Panc1 (cell line): Measurements from ENCODE around the gene LRRC3C. TPM values are rescaled to one million over a fixed set of nuclear protein-coding genes. Genes with fewer than 3 reads are reported as not detected.

ENCODE experiments used
- ATAC-seq: fragments of 200-7000 bp; cut with Tn5 transposase; 2 replicates; pipeline ENCODE4 v1.9.1; 2020; ENCODE audit warnings: mild to moderate bottlenecking, moderate library complexity
- BruUV-seq: library from RNA; stranded (reverse); fragments of 400-500 nt; replicated peaks from 2 replicates; lab custom pipeline; 2021; lab: Mats Ljungman, UMichigan
- CTCF ChIA-PET: fragments of 300-600 bp; sonication (Branson Sonifier 250); formaldehyde crosslinking; loops from one replicate; lab custom pipeline; 2022; ENCODE audit warnings: antibody characterized with exemption; lab: Charles Lee
- POLR2A ChIA-PET: fragments of 300-600 bp; sonication (Branson Sonifier 250); formaldehyde crosslinking; loops from one replicate; lab custom pipeline; 2022; ENCODE audit warnings: antibody characterized with exemption; lab: Charles Lee
- DNase-seq: peaks from one replicate; pipeline ENCODE4 v3.0.0-alpha.2; 2010; ENCODE audit warnings: low read depth, low spot score
- H3K27ac ChIP-seq: 2 replicates; pipeline ENCODE4 v1.5.1; 2011; ENCODE audit warnings: mild to moderate bottlenecking, low read length, inconsistent platforms
- H3K27me3 ChIP-seq: fragments of 200-500 bp; sonication (Bioruptor generic); 2 replicates; pipeline ENCODE4 v1.6.0; 2014; ENCODE audit warnings: low read length, inconsistent platforms; ENCODE audit not compliant: control insufficient read depth, insufficient read depth
- H3K36me3 ChIP-seq: fragments of 200-500 bp; sonication (Bioruptor generic); 2 replicates; pipeline ENCODE4 v1.5.1; 2014; ENCODE audit warnings: inconsistent platforms, mild to moderate bottlenecking, low read length, moderate library complexity; ENCODE audit not compliant: control insufficient read depth, insufficient read depth
- H3K4me1 ChIP-seq: 2 replicates; pipeline ENCODE4 v1.5.1; 2011; ENCODE audit warnings: inconsistent platforms, mild to moderate bottlenecking, low read length, moderate library complexity; ENCODE audit not compliant: control insufficient read depth, insufficient read depth
- H3K4me3 ChIP-seq, 2 experiments: 2 replicates each; pipeline ENCODE4 v1.5.1; 2011 to 2012; ENCODE audit warnings: low read depth in 2 of 2, low read length in 2 of 2, mild to moderate bottlenecking in 2 of 2, inconsistent platforms in 1 of 2, moderate library complexity in 1 of 2
- H3K9me3 ChIP-seq: fragments of 200-500 bp; sonication (Bioruptor generic); 2 replicates; pipeline ENCODE4 v1.5.1; 2014; ENCODE audit warnings: low read depth, mild to moderate bottlenecking, inconsistent platforms, low read length, moderate library complexity; ENCODE audit not compliant: control insufficient read depth, insufficient read depth
- CTCF ChIP-seq: fragments of 450-650 bp; IDR thresholded peaks from 2 replicates; pipeline ENCODE4 v1.5.1; 2017; ENCODE audit warnings: mild to moderate bottlenecking
- POLR2AphosphoS5 ChIP-seq: IDR thresholded peaks from 2 replicates; pipeline ENCODE4 v1.6.1; 2012; ENCODE audit warnings: mild to moderate bottlenecking, low read depth, low read length, moderate library complexity
- SIN3A ChIP-seq: IDR thresholded peaks from 2 replicates; pipeline ENCODE4 v1.6.1; 2012; ENCODE audit warnings: low read depth, mild to moderate bottlenecking, low read length, moderate library complexity, borderline replicate concordance; ENCODE audit not compliant: insufficient read depth
- TCF7L2 ChIP-seq: IDR thresholded peaks from 2 replicates; pipeline ENCODE4 v1.6.1; 2011; ENCODE audit warnings: mild to moderate bottlenecking, low read depth, low read length, inconsistent platforms
- in situ Hi-C: cut with HindIII; loops from 2 replicates; pipeline ENCODE4 v1.10.0; 2016; ENCODE audit warnings: low sequenced_read_pairs, low pct_unique_long_range_greater_than_20kb
- intact Hi-C: fragments of 100-400 bp; cut with micrococcal nuclease; formaldehyde crosslinking; loops from one replicate; pipeline ENCODE4 v1.10.0; 2022; ENCODE audit not compliant: unreplicated experiment
- total RNA-seq: library from RNA; stranded (reverse); gene quantifications from one replicate; pipeline ENCODE4 v1.2.1, GENCODE V29; 2021; ENCODE audit not compliant: unreplicated experiment
- TF ChIP-seq, protein P1 (sequence below), 2 experiments: IDR thresholded peaks; 2 replicates each; pipeline ENCODE4 v1.6.1; 2011 to 2012; ENCODE audit warnings: low read depth in 2 of 2, control low read depth in 1 of 2, low read length in 1 of 2, mild to moderate bottlenecking in 1 of 2, moderate library complexity in 1 of 2; ENCODE audit not compliant: insufficient read depth in 1 of 2

The LRRC3C gene
- total RNA-seq, 1 experiment from 2014 or later: not detected

DNA sequence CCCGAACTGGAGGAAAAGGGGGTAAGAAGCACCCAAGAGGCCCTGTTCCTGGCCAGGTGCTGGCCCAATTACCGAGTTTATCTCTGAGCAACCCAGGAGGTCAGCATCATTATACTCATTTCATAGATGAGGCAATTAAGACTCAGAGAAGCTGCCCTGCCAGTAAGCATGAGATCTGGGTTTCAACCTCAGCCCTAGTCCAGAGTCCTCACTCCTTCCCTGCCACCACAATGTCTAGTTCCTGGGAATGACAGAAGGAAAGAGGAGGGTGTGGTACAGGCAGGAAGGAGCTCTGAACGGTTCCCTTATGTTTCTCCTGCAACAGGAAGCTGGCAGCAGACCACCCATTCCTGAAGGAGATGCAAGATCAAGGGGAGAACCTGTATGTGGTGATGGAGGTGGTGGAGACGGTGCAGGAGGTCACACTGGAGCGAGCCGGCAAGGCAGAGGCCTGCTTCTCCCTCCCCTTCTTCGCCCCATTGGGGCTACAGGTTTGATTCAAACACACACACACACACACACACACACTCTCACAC, 42.7 kb downstream of the LRRC3C start:
- no peak for ATAC-seq
- intact Hi-C loops: loop anchor here (10.0 kb wide), 1 partner anchor 95 kb away; no protein-coding TSS in a partner anchor

GRCh38 chr17:39971076-39971603, 43.6 kb downstream of the LRRC3C start:
- ChIA-PET CTCF (no interaction called here), POLR2A (no interaction called here)
- Histone ChIP-seq H3K36me3 (no peaks in the 10 kb centered on the region), H3K4me1 (no peaks in the 10 kb centered on the region), H3K27ac (no peak overlapping the region), H3K4me3 (no peak overlapping the region), H3K27me3 (peaks cover 3% of the 10 kb centered on the region; the same call in 1 of the 2 replicates), H3K9me3 (no peaks in the 10 kb centered on the region)
- BruUV-seq: no TSS peak
- TF ChIP-seq POLR2AphosphoS5 (no peak), SIN3A (no peak)
- no peak; the same call in 1 of the 2 replicates for ATAC-seq
- DNase-seq: no peak
- in situ Hi-C loops: no loop called here
- intact Hi-C loops: loop anchor here (10.0 kb wide), 1 partner anchor 96 kb away; no protein-coding TSS in a partner anchor

More for the DNA sequence above, 42.7 kb downstream of the LRRC3C start:
- Histone ChIP-seq H3K27me3 (peaks cover 3% of the 10 kb centered on the region; the same call in 1 of the 2 replicates), H3K36me3 (no peaks in the 10 kb centered on the region), H3K4me3 (no peak overlapping the region), H3K4me1 (no peaks in the 10 kb centered on the region), H3K9me3 (no peaks in the 10 kb centered on the region), H3K27ac (no peak overlapping the region)
- ChIA-PET POLR2A (no interaction called here), CTCF (no interaction called here)
- BruUV-seq: no TSS peak
- in situ Hi-C loops: no loop called here
- no peak for TF ChIP-seq POLR2AphosphoS5
- no peak for TF ChIP-seq TCF7L2
- no peak for TF ChIP-seq SIN3A
- TF ChIP-seq, protein P1, sequence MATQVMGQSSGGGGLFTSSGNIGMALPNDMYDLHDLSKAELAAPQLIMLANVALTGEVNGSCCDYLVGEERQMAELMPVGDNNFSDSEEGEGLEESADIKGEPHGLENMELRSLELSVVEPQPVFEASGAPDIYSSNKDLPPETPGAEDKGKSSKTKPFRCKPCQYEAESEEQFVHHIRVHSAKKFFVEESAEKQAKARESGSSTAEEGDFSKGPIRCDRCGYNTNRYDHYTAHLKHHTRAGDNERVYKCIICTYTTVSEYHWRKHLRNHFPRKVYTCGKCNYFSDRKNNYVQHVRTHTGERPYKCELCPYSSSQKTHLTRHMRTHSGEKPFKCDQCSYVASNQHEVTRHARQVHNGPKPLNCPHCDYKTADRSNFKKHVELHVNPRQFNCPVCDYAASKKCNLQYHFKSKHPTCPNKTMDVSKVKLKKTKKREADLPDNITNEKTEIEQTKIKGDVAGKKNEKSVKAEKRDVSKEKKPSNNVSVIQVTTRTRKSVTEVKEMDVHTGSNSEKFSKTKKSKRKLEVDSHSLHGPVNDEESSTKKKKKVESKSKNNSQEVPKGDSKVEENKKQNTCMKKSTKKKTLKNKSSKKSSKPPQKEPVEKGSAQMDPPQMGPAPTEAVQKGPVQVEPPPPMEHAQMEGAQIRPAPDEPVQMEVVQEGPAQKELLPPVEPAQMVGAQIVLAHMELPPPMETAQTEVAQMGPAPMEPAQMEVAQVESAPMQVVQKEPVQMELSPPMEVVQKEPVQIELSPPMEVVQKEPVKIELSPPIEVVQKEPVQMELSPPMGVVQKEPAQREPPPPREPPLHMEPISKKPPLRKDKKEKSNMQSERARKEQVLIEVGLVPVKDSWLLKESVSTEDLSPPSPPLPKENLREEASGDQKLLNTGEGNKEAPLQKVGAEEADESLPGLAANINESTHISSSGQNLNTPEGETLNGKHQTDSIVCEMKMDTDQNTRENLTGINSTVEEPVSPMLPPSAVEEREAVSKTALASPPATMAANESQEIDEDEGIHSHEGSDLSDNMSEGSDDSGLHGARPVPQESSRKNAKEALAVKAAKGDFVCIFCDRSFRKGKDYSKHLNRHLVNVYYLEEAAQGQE (IDR thresholded peaks at IDR 0.05; ENCODE audit: insufficient read depth in 1 of 2, low read depth in 2 of 2, low read length in 1 of 2): no peak
- TF ChIP-seq CTCF: no peak
- DNase-seq: no peak

DNA sequence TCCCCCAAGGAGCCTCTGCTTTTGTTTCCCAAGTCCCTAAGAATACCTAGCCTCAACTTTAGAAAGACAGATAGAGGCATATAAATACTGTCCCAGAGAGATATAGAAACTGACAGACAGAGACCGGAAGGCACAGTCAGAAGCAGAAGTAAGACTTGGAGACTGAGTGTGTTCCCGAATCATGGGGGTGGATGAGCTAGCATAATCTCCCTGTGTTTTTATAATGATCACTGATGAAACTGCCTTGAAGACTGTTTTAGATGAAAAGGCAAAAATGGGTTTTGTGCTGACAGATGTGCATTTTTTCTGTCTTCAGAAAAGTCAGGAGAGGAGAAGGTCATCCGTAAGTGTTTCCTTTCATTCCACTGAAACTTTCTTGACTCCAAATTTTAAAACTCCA, 44.7 kb downstream of the LRRC3C start:
- Histone ChIP-seq H3K4me1 (no peaks in the 10 kb centered on the region), H3K9me3 (no peaks in the 10 kb centered on the region), H3K4me3 (no peak overlapping the region), H3K36me3 (no peaks in the 10 kb centered on the region), H3K27ac (no peak overlapping the region), H3K27me3 (peaks cover 3% of the 10 kb centered on the region; the same call in 1 of the 2 replicates)
- DNase-seq (no peak), ATAC-seq (no peak)
- POLR2A ChIA-PET: interaction anchor here (0.6 kb wide), 1 partner anchor 18 kb away, joined by 4 read pairs; no protein-coding TSS in a partner anchor
- intact Hi-C loops: loop anchor here (10.0 kb wide), 1 partner anchor 97 kb away; no protein-coding TSS in a partner anchor
- CTCF ChIA-PET: no interaction called here
- in situ Hi-C loops: no loop called here
- no TSS peak for BruUV-seq
- no peak for TF ChIP-seq POLR2AphosphoS5
- TF ChIP-seq, protein P1 (IDR thresholded peaks at IDR 0.05; ENCODE audit: insufficient read depth in 1 of 2, low read depth in 2 of 2, low read length in 1 of 2): no peak
- no peak for TF ChIP-seq SIN3A
- TF ChIP-seq TCF7L2: no peak
- TF ChIP-seq CTCF: no peak
